GM21717 (cell line): ENCODE measurements around the gene NDRG4.
A peak's percentile ranks its signal among the peaks of the same experiment; 100 is the strongest.
"Not testable (repeated sequence)": the region's sequence is repeated elsewhere in the genome, so short reads cannot be mapped to it uniquely, and the experiment has no call there.

ENCODE experiments used
- ATAC-seq: cut with Tn5 transposase; IDR thresholded peaks from one replicate; pipeline ENCODE4 v1.9.1; 2021; ENCODE audit warnings: mild to moderate bottlenecking, moderate library complexity; ENCODE audit not compliant: unreplicated experiment

Gene NDRG4

GRCh38 chr16:58464916-58465731 lies 34.8 kb upstream of the NDRG4 start:
- ATAC-seq: no peak

GRCh38 chr16:58465817-58466216 lies 34.1 kb upstream of the NDRG4 start:
- no peak for ATAC-seq

- ATAC-seq: no peak
Measured at GRCh38 chr16:58466396-58466795, 33.5 kb upstream of the NDRG4 start.

- ATAC-seq: no peak
Measured at GRCh38 chr16:58467905-58468304, 32.0 kb upstream of the NDRG4 start.

GRCh38 chr16:58471209-58471975 lies 28.6 kb upstream of the NDRG4 start:
- no peak for ATAC-seq

GRCh38 chr16:58472266-58472665 lies 27.7 kb upstream of the NDRG4 start:
- ATAC-seq: no peak

GRCh38 chr16:58472827-58473226 lies 27.1 kb upstream of the NDRG4 start:
- ATAC-seq: no peak

- ATAC-seq: no peak
Measured at GRCh38 chr16:58474296-58474695, 25.6 kb upstream of the NDRG4 start.

GRCh38 chr16:58475091-58475619 lies 24.8 kb upstream of the NDRG4 start:
- no peak for ATAC-seq

- no peak for ATAC-seq
Measured at GRCh38 chr16:58476791-58477190, 23.2 kb upstream of the NDRG4 start.

GRCh38 chr16:58478427-58478826 lies 21.5 kb upstream of the NDRG4 start:
- no peak for ATAC-seq

- ATAC-seq: no peak
Measured at GRCh38 chr16:58481226-58481869, 18.6 kb upstream of the NDRG4 start.

- ATAC-seq: no peak
Measured at GRCh38 chr16:58481931-58482330, 18.0 kb upstream of the NDRG4 start.

GRCh38 chr16:58485184-58485887 lies 14.6 kb upstream of the NDRG4 start:
- no peak for ATAC-seq

GRCh38 chr16:58487566-58488351 lies 12.2 kb upstream of the NDRG4 start:
- ATAC-seq: peak; percentile 79

GRCh38 chr16:58488531-58488930 lies 11.4 kb upstream of the NDRG4 start:
- ATAC-seq: no peak

- ATAC-seq: no peak
Measured at GRCh38 chr16:58490065-58490464, 9.9 kb upstream of the NDRG4 start.

GRCh38 chr16:58490539-58490938 lies 9.4 kb upstream of the NDRG4 start:
- not testable (repeated sequence) for ATAC-seq

- no peak for ATAC-seq
Measured at GRCh38 chr16:58492066-58492465, 7.9 kb upstream of the NDRG4 start.

GRCh38 chr16:58492735-58493134 lies 7.2 kb upstream of the NDRG4 start:
- no peak for ATAC-seq
